Lung (tissue), 12 donors: ENCODE measurements around the gene PTH2. TPM values are rescaled to one million over a fixed set of nuclear protein-coding genes. Genes with fewer than 3 reads are reported as not detected.
A peak's percentile ranks its signal among the peaks of the same experiment; 100 is the strongest.

ENCODE experiments used
- ATAC-seq: fragments of 200-7000 bp; cut with Tn5 transposase; one replicate; pipeline ENCODE4 v1.9.1; 2020; ENCODE audit warnings: moderate number of reproducible peaks; ENCODE audit not compliant: insufficient read depth, low FRiP score
- DNase-seq, 3 donors: peaks; one replicate each; pipeline ENCODE4 v3.0.0-alpha.2; 2013 to 2017
- H3K27ac ChIP-seq, 2 donors: one replicate each; pipeline ENCODE4 v1.5.1; 2013; ENCODE audit warnings: mild to moderate bottlenecking in 2 of 2, moderate library complexity in 2 of 2, control low read depth in 1 of 2, inconsistent platforms in 1 of 2, low read depth in 1 of 2, low read length in 1 of 2
- H3K27me3 ChIP-seq, 3 donors: one replicate each; pipeline ENCODE4 v1.5.1; 2013; ENCODE audit warnings: low read length in 2 of 3; ENCODE audit not compliant: control insufficient read depth in 3 of 3, insufficient read depth in 3 of 3
- H3K36me3 ChIP-seq, 4 donors: one replicate each; pipeline ENCODE4 v1.5.1; 2013; ENCODE audit warnings: low read length in 4 of 4, mild to moderate bottlenecking in 1 of 4, moderate library complexity in 1 of 4; ENCODE audit not compliant: control insufficient read depth in 4 of 4, insufficient read depth in 4 of 4
- H3K4me1 ChIP-seq, 5 donors: one replicate each; pipeline ENCODE4 v1.5.1; 2013; ENCODE audit warnings: low read length in 5 of 5, mild to moderate bottlenecking in 2 of 5, moderate library complexity in 1 of 5; ENCODE audit not compliant: control insufficient read depth in 5 of 5, insufficient read depth in 5 of 5
- H3K4me3 ChIP-seq: one replicate; pipeline ENCODE4 v1.5.1; 2013; ENCODE audit warnings: mild to moderate bottlenecking, control low read depth, moderate library complexity
- H3K9ac ChIP-seq, 2 donors: one replicate each; pipeline ENCODE4 v1.5.1; 2013; ENCODE audit warnings: low read length in 2 of 2, control low read depth in 1 of 2; ENCODE audit not compliant: insufficient read depth in 1 of 2
- H3K9me3 ChIP-seq, 4 donors: one replicate each; pipeline ENCODE4 v1.5.1; 2013; ENCODE audit warnings: low read length in 3 of 4, mild to moderate bottlenecking in 1 of 4, moderate library complexity in 1 of 4; ENCODE audit not compliant: control insufficient read depth in 4 of 4, insufficient read depth in 3 of 4
- CTCF ChIP-seq: IDR thresholded peaks from 2 replicates; pipeline ENCODE4 v1.5.1; 2012; ENCODE audit warnings: mild to moderate bottlenecking; ENCODE audit errors: control extremely low read depth, extremely low read depth
- WGBS, 2 donors: extraction: QIAGEN DNeasy Blood & Tissue Kit; methylation state at CpG; one replicate each; pipeline ENCODE4 v1.1.7; 2013; 5-methylcytosine and 5-hydroxymethylcytosine counted together
- polyA plus RNA-seq, 2 donors: library from polyadenylated mRNA; stranded (reverse); fragments of 200-250 nt; gene quantifications; one replicate each; pipeline ENCODE4 v1.2.1, GENCODE V29; 2013
- total RNA-seq, 2 donors: library from RNA; depleted of rRNA in 1 of 2; stranded (reverse); fragments of >200 nt in 1 of 2; gene quantifications; one replicate each; pipeline ENCODE4 v1.2.1, GENCODE V29; 2014 to 2021
- donor health status: control.
- donor health status: control.
- donor health status: Bipolar disorder and iron deficiency.
- donor health status: healthy.
- donor health status: DM: yes; HTN: yes; CAD: no.

Gene PTH2
- total and polyA plus RNA-seq, 4 donors, result not detected

DNA sequence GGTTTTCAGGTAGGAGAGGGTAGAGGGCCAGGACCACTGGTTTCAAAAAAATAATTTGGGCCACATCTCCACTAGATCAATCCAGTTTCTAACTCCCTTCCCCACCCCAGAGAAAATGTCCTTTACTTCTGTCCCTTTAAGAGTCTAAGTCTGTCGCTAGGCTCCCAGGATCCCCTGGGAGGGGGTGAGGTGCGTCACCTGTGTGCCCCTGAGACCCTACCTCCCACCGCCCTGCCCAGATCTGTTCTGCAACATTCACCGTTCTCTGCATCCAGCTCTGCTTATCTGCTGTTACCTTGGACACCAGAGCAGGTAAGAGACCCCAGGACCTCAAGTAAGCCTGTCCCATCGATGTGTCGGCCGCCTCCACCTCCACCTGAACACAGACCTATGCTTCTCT, 1.9 kb upstream of the PTH2 start, which contains the start of gene GFY:
GFY (plus strand) TSS at position 211 of the 400 bp plus-strand sequence. CDS start 1,043 bp downstream, outside the sequence.
- Histone ChIP-seq H3K9ac (no peak within 1 kb of the TSS), H3K4me1 (peaks cover 0 to 12% (median 7%) of the 10 kb centered on the region in 5 donors), H3K4me3 (no peak within 1 kb of the TSS), H3K27ac (no peak within 1 kb of the TSS), H3K9me3 (peaks cover 0 to 2% (median 0%) of the 10 kb centered on the region in 4 donors), H3K27me3 (peaks cover 9 to 88% (median 81%) of the 10 kb centered on the region in 3 donors), H3K36me3 (no peaks in the 10 kb centered on the region)
- DNase-seq (no peak), ATAC-seq (no peak)
- TF ChIP-seq CTCF, result no peak
- 60% methylated on average over 7 of the region's 7 CpGs for WGBS, 2 donors

GRCh38 chr19:49423985-49424303, 703 bp upstream of the PTH2 start:
- H3K36me3 ChIP-seq, result no peaks in the 10 kb centered on the region
- TF ChIP-seq CTCF, result no peak
- H3K27me3 ChIP-seq, result peaks cover 9 to 87% (median 81%) of the 10 kb centered on the region in 3 donors
- ATAC-seq, result no peak
- no peak overlapping the region for H3K27ac ChIP-seq
- no peak overlapping the region for H3K4me3 ChIP-seq
- no peak overlapping the region for H3K9ac ChIP-seq
- peaks cover 0 to 2% (median 0%) of the 10 kb centered on the region in 4 donors for H3K9me3 ChIP-seq
- WGBS, 2 donors, result 6 to 11% methylated on average over 3 of the region's 3 CpGs
- H3K4me1 ChIP-seq, result peaks cover 0 to 12% (median 7%) of the 10 kb centered on the region in 5 donors
- DNase-seq, result no peak

- Histone ChIP-seq H3K36me3 (no peaks in the 10 kb centered on the region), H3K27ac (no peak overlapping the region), H3K9me3 (peaks cover 0 to 2% (median 0%) of the 10 kb centered on the region in 4 donors), H3K4me1 (peaks cover 0 to 11% (median 7%) of the 10 kb centered on the region in 5 donors), H3K9ac (no peak overlapping the region), H3K27me3 (peaks cover 9 to 84% (median 76%) of the 10 kb centered on the region in 3 donors), H3K4me3 (no peak overlapping the region)
- peak; percentile 1 for TF ChIP-seq CTCF
- DNase-seq (peak; percentile 20 to 62 (median 38)), ATAC-seq (no peak)
- 2 to 3% methylated on average over 45 to 58 of the region's 58 CpGs for WGBS, 2 donors
Measured at GRCh38 chr19:49422407-49423070, 702 bp downstream of the PTH2 start.
